GM18873 (cell line): Measurements from ENCODE around the gene FAM78A.
"Not testable (repeated sequence)": the region's sequence is repeated elsewhere in the genome, so short reads cannot be mapped to it uniquely, and the experiment has no call there.

Experiments
- ATAC-seq: cut with Tn5 transposase; IDR thresholded peaks from one replicate; pipeline ENCODE4 v1.9.1; 2021; ENCODE audit warnings: mild to moderate bottlenecking, moderate library complexity, moderate number of reproducible peaks; ENCODE audit not compliant: unreplicated experiment, low FRiP score

FAM78A gene

DNA sequence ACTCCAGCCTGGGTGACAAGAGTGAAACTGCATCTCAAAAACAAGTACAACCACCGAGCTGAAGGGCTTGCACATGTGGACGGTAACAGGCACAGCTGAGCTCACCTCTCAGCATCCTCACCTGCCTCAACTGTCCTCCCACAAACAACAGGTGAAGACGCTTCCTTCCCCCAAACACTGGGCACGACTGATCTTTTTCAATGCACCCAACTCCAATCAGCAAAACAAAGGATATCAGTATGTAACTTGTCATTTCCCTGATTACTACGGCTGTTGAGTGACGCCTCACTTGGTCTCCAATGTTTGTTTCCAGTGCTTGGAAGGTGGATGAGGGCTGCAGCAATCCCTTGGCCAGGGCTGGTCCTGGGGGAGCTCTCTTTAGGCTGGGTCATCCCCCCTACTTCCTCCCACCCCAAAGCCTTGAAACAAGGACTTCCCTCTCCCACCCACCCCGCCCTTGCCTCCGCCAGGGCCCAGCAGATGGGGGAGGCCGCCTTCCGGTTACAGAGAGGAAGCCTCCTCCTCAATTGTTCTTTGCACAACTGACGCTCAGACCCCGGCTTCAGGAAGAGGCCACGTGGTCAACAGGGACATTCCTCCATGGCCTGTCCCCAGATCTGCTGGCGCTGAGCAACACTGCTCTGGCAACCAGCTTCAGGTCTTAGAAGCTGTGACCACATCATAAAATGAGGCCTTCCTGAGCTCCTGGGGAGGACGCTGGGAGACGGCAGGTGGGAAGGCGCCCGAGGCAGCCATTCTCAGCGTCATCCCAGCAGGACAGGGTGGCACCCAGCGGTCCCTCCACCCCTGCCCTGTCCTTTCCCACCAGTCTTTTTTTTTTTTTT is 5.9 kb downstream of the FAM78A start:
- no peak for ATAC-seq

DNA sequence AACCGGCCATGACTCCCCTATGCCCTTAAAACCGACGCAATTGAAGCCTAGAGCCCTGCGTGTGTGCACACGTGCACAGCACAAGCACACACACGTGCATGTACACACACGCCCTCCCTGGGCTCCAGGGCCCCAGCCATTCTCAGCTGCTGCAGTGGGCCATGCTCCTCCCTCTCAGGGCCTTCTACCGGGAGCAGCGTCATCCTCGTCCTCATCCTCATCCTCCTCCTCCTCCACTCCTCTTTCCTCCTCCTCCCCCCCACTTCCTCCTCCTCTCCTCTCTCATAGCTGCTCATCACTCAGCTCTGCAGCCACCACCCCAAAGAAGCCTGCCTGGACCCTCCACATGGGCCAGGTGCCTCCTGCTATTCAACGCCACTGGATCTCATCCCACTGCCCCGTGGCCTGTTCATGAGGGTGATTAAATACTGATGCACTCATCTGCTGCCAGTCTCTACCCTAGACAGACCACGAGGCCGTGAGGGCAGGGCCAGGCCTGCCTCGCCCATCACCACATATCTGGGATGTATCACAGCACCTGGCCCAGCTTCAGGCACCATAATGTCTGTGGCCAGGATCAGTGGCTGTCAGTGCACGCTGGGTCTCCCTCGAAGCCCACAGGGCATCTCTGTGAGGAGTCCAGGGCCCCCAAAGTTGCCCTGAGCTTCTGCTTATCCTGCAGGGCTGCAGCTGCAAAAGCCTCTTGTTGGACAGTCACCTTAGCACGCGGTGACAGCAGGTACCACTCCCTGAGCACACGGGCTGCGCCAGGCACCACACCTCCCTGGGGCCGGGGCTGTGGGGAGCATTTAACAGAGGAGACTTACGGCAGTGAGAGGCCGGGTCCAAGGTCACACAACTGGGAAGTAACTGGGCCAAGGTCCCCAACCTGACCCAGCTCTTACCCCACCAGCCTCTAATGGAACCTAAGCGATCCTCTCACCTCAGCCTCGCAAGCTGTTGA is 9.8 kb downstream of the FAM78A start:
- ATAC-seq: no peak

DNA sequence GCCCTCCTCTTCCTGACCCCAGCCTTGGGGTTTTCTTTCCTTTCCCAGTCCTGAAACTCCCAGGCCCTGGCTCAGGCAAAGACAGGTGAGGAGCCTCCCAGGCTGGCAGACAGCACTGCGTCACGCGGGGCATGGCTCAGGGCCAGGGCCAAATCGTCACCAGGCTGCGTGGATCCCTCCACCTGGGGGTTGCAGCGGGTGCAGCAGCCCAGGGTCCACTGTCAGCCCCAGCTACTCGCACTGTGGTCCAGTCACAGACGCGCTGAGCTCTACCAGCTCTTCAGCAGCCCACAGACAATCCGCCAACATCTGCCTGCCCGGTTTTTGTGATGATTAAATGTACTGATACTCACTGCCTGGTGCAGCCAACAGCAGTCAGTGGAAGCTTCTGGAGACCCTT is 12.1 kb downstream of the FAM78A start:
- no peak for ATAC-seq

DNA sequence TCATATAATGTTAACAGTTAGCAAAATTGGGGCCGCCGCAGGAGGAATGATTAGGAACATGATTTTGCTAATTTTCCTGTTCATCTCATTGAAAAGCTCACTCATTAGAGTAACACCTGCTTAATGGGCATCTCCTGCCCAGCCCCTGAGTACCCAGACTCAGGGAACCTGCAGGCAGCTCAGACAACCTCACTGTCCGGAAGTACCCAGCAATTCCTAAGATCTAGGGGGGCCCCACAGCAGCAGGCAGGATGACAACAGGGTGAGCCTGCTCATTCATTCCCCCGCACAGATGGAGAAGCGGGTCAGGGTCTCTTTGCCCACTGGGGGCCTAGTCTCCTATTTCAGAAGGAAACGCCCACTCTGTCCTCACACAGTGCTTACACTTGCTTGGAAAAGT is 12.6 kb downstream of the FAM78A start:
- no peak for ATAC-seq

DNA sequence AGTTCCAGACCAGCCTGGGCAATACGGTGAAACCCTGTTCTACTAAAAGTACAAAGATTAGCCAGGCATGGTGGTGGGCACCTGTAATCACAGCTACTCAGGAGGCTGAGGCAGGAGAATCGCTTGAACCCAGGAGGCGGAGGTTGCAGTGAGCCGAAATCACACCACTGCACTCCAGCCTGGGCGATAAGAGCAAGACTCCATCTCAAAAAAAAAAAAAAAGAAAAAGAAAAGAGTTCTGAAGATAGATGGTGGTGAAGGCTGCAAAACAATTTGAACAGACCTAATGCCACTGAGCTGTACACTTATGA is 13.3 kb downstream of the FAM78A start:
- ATAC-seq: not testable (repeated sequence)

DNA sequence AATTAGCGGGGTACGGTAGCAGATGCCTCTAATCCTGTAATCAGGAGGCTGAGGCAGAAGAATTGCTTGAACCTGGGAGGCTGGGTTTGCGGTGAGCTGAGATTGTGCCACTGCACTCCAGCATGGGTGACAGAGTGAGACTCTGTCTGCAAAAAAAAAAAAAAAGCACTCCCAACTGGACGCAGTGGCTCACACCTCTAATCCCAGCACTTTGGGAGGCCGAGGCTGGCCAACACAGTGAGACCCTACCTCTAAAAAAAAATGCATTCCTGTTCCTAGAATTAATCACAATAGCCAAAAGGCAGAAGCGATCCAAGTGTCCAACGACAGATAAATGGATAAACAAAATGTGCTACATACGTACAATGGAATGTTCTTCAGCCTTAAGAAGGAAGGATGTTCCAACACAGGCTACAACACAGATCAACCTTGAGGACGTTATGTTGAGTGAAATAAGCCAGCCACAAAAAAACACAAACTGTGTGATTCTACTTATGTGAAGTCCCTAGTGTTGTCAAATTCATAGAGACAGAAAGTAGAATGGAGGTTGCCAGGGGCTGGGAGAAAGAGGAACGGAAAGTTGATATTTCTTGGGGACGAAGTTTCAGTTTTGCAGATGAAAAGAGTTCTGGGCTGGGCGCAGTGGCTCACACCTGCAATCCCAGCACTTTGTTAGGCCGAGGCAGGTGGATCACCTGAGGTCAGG is 13.8 kb downstream of the FAM78A start:
- ATAC-seq: no peak

DNA sequence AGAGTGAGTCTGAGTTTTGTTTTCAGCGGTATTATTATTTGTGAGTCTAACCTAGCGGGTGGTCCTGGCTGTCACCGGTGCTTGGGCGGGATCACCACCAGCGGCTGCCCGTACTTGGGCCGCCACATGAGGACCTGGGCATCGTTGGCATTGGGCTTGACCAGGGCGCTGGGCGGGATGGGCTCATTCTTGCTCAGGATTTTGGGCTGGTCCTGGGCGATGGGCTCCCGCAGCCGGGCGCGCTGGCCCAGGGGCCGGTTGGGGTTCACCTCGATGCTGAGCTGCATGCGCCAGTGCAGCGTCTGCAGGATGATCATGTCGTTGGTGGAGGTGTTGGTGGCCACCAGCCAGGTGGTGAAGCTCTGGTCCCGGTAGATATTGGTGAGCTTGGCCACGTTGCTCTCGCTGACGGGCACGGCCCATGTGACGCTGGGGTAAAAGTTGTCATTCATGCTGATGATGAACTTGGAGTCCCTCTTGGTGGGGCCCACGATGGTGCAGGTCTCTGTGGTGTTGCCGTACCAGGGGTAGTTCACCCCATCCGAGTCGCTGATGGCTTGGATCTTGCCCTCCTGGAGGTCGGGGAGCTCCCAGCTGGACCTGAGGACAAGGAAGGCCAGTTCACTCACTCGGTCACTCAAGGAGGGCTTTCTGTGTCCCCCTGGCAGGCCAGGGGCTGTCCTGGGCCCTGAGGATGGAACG is 15.4 kb downstream of the FAM78A start:
- ATAC-seq: no peak

DNA sequence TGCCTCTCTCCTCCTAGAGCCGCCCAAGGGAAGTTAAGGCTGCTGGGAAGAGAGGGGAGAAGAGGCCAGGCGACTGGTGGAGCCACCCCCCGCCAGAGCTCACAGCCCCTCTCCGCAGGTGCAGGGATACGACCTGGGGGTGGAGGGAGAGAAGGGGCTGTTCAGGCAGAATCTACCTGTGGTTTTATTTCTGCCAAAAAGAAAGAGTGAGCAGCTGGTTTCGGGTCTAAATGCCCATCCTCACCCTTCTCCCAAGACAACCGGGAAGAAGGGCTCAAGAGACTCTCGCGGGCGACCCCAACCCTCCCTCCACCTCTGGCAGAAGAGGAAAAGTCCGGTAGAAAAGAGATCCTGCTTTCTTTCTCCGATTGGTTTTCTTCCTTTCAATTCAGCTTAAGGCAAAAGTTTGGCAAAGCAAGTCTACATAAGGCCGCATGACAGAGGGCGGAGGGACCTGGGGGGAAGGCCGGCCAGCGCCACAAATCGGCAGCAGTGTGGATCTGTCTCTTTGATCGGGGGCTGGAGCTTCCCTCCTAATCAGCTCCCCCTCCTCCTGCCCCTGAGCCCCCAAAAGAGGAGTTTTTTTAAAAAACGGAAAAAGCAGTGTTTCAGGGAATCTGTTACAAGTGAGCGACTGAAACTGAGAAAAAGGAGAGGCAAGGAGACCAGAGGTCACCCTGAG is 16.3 kb downstream of the FAM78A start:
- no peak for ATAC-seq

DNA sequence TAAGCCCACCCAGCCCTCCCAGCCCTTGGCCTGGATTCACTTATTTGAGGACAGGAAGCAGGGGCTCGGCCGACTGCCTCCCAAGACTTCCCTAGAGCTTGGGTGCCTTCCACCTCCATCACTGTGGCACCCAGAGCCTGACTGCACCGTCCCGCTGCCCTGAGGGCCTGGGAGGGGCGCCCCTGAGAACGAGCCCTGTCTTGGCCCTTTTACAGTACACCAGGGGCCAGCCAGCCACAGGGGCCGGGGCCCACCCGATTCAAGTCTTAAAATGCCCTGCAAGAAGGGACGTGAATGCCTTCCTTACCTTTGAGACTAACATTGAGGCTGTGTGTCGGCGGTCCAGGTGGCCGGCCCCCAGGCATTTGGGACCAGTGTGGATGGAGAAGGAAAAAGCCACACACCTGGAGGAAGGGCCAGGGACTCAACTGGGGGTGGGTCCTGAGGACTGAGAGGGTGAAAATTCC is 16.8 kb downstream of the FAM78A start:
- ATAC-seq: no peak

DNA sequence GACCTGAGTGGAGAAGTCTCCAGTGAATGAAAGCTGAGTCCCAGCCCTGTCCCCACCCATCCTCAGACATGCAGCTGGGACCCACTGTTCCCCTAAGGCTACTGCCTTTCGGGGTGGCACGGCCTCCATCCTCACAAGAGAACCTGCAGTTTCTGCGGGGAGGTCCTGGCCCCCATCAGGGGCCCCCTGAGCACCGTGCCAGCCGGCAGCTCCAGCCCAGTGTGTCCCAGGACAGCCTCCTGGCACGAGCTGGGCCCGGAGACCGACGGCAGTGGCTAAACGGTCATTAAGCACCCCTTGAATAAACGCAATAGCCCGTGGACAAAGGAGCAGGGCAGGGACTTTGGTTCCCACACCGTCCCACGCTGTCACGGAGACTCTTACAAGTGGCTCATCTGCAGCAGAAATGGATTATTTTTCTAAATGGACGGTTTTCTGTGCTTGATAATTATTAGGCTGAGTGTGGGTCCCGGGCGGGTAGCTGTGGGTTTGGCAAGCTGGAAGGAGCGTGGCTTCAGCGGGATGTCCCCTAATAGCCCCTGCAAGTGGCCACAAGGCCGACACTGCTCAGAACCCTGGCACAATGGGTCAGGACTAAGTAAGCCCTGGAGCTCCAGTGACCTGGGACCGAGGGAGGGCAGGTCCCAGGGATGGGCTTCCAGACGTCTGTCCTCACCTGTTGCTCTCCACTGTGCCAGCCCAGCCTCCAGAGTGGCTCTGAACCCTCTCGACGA is 17.4 kb downstream of the FAM78A start:
- no peak for ATAC-seq

DNA sequence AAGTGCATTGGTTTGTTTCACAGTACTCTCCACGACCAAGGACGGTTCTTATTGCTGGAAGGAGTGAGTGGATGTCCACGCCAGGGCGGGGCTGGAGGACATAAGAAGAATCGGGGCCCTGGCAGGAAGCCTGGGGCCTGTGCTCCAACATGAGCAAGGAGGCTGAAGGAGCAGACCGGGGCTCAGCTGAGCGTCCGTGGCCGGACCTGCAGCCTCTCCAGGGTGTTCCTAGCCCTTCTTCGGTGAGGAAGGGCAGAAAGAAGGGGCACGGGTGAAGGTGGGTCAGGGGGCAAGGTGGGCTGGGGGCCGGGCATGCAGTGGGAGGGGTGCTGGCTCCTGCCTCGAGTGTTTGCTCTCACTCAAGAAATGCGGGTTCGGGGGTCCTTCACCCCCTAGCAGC is 18.1 kb downstream of the FAM78A start:
- ATAC-seq: no peak

DNA sequence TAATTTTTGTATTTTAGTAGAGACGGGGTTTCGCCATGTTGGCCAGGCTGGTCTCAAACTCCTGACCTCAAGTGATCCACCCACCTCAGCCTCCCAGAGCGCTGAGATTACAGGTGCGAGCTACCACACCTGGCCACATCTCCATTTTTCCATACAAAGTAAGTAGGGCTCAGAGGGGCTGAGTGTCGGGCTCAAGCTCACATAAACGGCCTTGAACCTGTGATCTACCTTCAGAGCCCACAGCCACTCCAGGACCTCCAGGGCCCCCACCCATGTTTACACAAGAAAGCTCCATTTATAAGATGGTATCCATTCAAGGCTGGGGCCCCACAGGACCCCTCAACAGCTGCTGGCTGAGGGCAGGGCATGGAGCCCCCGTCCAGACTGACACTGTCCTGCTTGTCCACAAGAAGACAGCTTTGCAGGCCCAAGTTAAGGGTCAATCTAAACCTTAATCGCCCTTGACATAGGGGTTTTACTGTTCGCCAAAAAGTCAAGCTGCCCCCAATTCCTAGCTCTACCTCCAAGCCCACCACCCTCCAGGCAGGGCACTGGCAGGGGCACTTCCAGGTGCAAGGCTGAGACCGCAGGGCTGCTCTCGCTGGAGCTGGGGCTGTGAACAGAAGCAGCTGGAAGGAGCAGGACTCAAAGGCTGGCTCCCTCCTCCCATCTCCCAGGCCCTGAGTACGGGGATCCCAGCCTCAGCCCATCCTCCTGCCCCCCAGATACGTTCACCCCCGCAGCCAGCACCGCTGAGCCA is 18.9 kb downstream of the FAM78A start:
- ATAC-seq: no peak

DNA sequence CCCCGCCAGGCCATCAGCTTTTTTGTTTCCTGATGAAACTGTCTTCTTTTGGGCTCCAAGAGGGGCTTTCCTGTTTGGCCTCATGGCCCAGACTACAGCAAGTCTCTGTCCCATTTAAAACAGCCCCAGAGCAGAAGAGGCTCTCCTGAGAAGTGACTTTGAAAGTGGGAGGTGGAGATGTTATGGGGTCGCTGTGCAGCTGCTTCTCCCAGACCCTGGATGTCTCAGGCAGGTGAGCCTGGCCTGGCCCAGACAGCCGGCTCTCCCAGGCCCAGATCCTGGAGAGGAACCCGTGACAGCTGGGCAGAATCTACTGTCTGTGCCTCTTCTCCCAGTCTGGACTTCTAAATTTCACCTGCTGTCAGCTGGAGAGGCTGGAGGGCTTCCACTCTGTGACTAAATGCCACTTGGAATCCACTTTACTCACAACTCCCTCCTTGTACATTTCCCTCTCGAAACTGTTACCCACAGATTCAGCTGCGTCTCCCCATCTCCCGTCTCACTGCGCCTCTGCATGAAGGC is 20.6 kb downstream of the FAM78A start:
- ATAC-seq: no peak

DNA sequence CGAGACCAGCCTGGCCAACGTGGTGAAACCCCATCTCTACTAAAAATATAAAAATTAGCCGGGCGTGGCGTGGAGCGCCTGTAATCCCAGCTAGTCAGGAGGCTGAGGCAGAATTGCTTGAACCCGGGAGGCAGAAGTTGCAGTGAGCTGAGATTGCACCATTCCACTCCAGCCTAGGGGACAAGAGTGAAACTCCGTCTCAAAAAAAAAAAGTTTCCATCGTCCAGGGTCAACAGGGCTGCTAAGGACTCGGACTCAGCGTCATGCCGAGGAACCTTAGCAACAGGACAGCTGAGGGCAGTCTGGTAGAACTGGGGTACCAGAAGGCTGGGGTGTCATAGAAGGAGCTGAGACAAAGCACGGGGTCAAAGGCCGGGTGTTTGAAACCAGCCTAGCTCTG is 21.7 kb downstream of the FAM78A start:
- no peak for ATAC-seq

DNA sequence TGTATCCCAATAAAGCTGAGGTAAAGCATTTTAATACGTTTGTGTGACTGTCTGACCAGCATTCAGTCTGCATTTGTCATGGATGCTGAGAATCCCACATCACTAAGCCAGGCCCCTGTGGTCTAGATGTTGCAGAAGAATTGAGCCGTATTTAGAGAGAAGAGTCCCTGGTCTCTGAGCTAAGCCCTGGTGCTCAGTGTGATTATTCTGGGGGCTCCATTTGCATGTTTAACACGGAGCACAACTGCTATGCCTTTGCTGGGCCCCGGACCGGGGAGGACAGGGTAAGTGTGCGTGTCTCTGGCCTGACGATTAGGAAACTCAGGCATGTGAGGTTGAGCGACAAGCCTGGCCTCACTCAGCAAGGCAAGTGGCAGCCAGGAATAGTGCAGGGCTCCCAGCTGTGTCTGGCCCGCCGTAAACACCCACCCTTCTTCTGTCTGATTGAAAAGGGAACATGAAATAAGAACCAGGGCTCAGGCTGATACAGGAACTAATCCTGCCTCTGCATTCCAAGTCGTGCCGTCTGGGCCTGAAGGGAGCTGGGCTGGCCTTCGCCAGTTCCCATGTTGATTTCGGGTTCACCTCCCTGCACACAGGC is 22.3 kb downstream of the FAM78A start:
- no peak for ATAC-seq

DNA sequence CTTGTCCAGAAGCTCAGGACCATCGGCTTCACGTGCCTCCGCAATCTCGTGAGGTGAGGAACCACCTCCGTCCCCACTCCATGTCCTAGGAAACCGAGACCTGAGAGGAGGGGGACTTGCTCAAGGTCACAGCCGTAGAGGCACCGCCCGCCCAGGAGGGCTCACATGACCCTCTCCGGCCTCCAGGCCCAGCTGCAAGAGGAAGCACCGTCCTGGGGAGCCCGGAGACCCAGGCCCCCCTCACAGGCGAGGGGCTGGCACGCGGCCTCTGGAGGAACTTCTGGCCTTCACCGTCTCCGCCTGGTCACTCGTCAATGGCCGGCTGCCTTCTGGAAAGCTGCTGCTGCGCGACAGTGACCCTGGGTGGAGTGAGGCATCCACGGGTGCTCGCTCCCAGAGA is 24.2 kb downstream of the FAM78A start:
- no peak for ATAC-seq

DNA sequence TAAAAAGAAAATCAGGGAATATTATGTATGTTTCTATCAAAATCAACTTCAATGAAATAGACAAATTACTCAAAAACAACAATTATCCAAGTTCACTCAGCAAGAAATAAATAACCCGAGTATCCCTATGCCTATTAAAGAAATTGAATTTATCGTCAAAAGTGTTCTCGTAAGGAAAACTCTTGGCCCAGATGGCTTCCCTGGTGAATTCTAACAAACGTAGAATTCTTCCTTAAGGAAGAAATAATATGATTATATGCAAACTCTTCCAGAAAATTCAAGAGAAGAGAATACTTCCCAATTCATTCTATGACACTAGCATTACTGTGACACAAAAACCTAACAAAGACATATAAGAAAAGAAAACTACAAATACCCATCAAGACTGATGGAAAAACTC is 29.7 kb downstream of the FAM78A start:
- ATAC-seq: no peak

DNA sequence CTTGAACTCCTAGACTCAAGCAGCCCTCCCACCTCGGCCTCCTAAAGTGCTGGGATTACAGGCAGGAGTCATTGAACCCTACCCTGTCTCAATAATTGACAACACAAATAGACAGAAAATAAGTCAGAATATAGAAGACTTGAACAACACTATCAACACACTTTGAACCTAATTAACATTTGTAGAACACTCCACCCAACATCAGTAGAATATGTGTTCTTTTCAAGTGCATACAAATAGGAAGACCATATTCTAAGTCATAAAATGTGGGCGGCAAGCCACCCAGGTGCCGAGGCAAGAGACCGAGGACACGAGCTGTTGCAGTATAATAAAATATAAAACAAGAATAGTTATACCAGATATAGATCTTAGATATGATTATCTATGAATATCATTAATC is 32.0 kb downstream of the FAM78A start:
- not testable (repeated sequence) for ATAC-seq
